GM19351 (cell line): ENCODE results near the gene CLEC16A.
A peak's percentile ranks its signal among the peaks of the same experiment; 100 is the strongest.

Source experiments
- ATAC-seq: cut with Tn5 transposase; IDR thresholded peaks from one replicate; pipeline ENCODE4 v1.9.1; 2021; ENCODE audit warnings: mild to moderate bottlenecking, moderate library complexity; ENCODE audit not compliant: unreplicated experiment

Gene CLEC16A

GRCh38 chr16:11011326-11011725, 67.0 kb downstream of the CLEC16A start:
- ATAC-seq = no peak

GRCh38 chr16:11012841-11013240, 68.5 kb downstream of the CLEC16A start:
- no peak for ATAC-seq

- ATAC-seq = no peak
These were observed 69.8 kb downstream of the CLEC16A start for GRCh38 chr16:11014136-11014535.

GRCh38 chr16:11015076-11015475, 70.7 kb downstream of the CLEC16A start:
- ATAC-seq = no peak

GRCh38 chr16:11015607-11016006, 71.2 kb downstream of the CLEC16A start:
- ATAC-seq = no peak

- ATAC-seq = no peak
These were observed 72.2 kb downstream of the CLEC16A start for GRCh38 chr16:11016524-11016988.

- no peak for ATAC-seq
These were observed 72.6 kb downstream of the CLEC16A start for GRCh38 chr16:11016993-11017392.

- ATAC-seq = no peak
These were observed 73.1 kb downstream of the CLEC16A start for GRCh38 chr16:11017499-11017898.

- no peak for ATAC-seq
These were observed 76.0 kb downstream of the CLEC16A start for GRCh38 chr16:11020388-11020787.

- ATAC-seq = no peak
These were observed 76.6 kb downstream of the CLEC16A start for GRCh38 chr16:11020792-11021551.

GRCh38 chr16:11022002-11022401, 77.6 kb downstream of the CLEC16A start:
- ATAC-seq = no peak

GRCh38 chr16:11023262-11024039, 79.1 kb downstream of the CLEC16A start:
- no peak for ATAC-seq

GRCh38 chr16:11024333-11025053, 80.1 kb downstream of the CLEC16A start:
- peak; percentile 45 for ATAC-seq

- ATAC-seq = peak; percentile 84
These were observed 80.8 kb downstream of the CLEC16A start for GRCh38 chr16:11025120-11025531.

GRCh38 chr16:11029948-11030347, 85.6 kb downstream of the CLEC16A start:
- no peak for ATAC-seq

- no peak for ATAC-seq
These were observed 86.7 kb downstream of the CLEC16A start for GRCh38 chr16:11030990-11031510.

GRCh38 chr16:11032000-11032921, 87.9 kb downstream of the CLEC16A start:
- ATAC-seq = no peak

- ATAC-seq = no peak
These were observed 88.5 kb downstream of the CLEC16A start for GRCh38 chr16:11032922-11033291.

- no peak for ATAC-seq
These were observed 89.5 kb downstream of the CLEC16A start for GRCh38 chr16:11033629-11034420.
